ENCODE measurements around the gene TSC2. TPM values are rescaled to one million over a fixed set of nuclear protein-coding genes. Genes with fewer than 3 reads are reported as not detected.

Gene TSC2
- total RNA-seq, 2 experiments from 2014 or later, result 87.9 to 97.4 TPM

GRCh38 chr16:2085669-2086068, 37.9 kb downstream of the TSC2 start:
- H3K27me3 Mint-ChIP-seq (ENCODE audit: low read depth), result no peaks in the 10 kb centered on the region
- CTCF ChIA-PET, result no interaction called here
- no peak overlapping the region for H3K27ac Mint-ChIP-seq
- H3K4me1 Mint-ChIP-seq (ENCODE audit: low read depth), result no peaks in the 10 kb centered on the region
- no peak for ATAC-seq
- H3K9me3 Mint-ChIP-seq (ENCODE audit: insufficient read depth), result no peaks in the 10 kb centered on the region
- H3K4me3 Mint-ChIP-seq, result no peak overlapping the region
- POLR2A ChIA-PET, result interaction anchor here (0.7 to 1.0 kb wide), 2 partner anchors 9 to 24 kb away, joined by 3 read pairs; no protein-coding TSS in a partner anchor
- no peak for DNase-seq
- H3K36me3 Mint-ChIP-seq (ENCODE audit: low read depth), result peaks cover 11% of the 10 kb centered on the region

- peaks cover 11% of the 10 kb centered on the region for H3K36me3 Mint-ChIP-seq (ENCODE audit: low read depth)
- no peaks in the 10 kb centered on the region for H3K27me3 Mint-ChIP-seq (ENCODE audit: low read depth)
- no peaks in the 10 kb centered on the region for H3K4me1 Mint-ChIP-seq (ENCODE audit: low read depth)
- DNase-seq, result no peak
- no peaks in the 10 kb centered on the region for H3K9me3 Mint-ChIP-seq (ENCODE audit: insufficient read depth)
- H3K4me3 Mint-ChIP-seq, result no peak overlapping the region
- ChIA-PET CTCF (no interaction called here), POLR2A (interaction anchor here (0.7 kb wide), 1 partner anchor 25 kb away, joined by 3 read pairs; no protein-coding TSS in a partner anchor)
- H3K27ac Mint-ChIP-seq, result no peak overlapping the region
- no peak for ATAC-seq
Measured at GRCh38 chr16:2086106-2086742, 38.4 kb downstream of the TSC2 start.

- ChIA-PET POLR2A (no interaction called here), CTCF (no interaction called here)
- H3K4me1 Mint-ChIP-seq (ENCODE audit: low read depth), result no peaks in the 10 kb centered on the region
- no peaks in the 10 kb centered on the region for H3K9me3 Mint-ChIP-seq (ENCODE audit: insufficient read depth)
- no peaks in the 10 kb centered on the region for H3K27me3 Mint-ChIP-seq (ENCODE audit: low read depth)
- H3K36me3 Mint-ChIP-seq (ENCODE audit: low read depth), result peaks cover 11% of the 10 kb centered on the region
- ATAC-seq, result no peak
- DNase-seq, result no peak
- no peak overlapping the region for H3K4me3 Mint-ChIP-seq
- H3K27ac Mint-ChIP-seq, result no peak overlapping the region
Measured at GRCh38 chr16:2086812-2087747, 39.3 kb downstream of the TSC2 start.

DNA sequence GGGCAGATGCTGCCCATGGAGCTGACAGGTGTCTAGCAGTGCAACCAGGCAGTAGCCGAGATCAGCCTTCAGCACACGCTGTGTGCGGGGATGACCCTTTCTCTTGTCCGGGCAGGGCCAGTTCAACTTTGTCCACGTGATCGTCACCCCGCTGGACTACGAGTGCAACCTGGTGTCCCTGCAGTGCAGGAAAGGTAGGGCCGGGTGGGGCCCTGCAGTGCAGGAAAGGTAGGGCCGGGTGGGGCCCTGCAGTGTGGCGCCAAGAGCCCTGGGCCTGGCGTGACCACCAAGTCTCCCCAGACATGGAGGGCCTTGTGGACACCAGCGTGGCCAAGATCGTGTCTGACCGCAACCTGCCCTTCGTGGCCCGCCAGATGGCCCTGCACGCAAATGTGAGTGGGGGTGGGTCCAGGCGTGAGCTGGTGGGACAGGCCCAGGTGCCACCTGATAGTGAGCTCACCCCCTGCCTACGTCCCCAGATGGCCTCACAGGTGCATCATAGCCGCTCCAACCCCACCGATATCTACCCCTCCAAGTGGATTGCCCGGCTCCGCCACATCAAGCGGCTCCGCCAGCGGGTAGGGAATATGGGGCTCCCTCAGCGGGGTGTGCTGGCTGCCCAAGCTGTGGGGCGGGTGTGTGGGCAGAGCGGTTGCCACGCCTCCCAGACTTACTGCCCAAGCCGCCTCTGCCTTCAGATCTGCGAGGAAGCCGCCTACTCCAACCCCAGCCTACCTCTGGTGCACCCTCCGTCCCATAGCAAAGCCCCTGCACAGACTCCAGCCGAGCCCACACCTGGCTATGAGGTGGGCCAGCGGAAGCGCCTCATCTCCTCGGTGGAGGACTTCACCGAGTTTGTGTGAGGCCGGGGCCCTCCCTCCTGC, 40.2 kb downstream of the TSC2 start:
- POLR2A ChIA-PET, result no interaction called here
- CTCF ChIA-PET, result no interaction called here
- ATAC-seq, result no peak

DNA sequence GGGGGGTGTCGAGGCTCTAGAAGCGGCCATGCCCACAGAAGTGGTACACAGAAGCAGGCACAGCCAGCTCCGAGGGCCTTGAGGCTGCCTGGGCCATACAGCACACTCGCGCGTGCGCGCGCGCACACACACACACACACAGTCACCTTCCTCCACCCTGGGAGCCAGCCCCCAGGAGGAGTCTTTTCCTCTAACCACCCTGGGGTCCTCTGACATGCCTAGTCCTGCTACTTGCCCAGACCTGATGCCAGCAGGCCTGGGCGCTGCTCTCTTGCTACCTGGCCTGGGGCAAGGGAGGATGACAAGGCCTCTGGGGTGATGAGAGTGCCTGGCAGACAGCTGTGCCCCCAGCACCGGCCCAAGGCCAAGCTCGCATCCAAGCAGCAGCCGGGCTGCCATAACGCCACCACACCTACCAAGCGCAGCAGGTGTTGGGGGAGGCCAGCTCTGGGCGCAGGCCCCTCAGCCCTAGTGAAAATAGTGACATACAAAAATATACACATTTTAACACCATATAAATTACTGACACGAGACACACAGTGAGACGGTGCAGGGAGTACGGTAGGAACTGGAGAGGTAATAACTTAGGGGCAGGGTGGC, 41.1 kb downstream of the TSC2 start:
- DNase-seq (no peak), ATAC-seq (no peak)
- Mint-ChIP-seq H3K36me3 (ENCODE audit: low read depth) (peaks cover 9% of the 10 kb centered on the region), H3K27me3 (ENCODE audit: low read depth) (no peaks in the 10 kb centered on the region), H3K9me3 (ENCODE audit: insufficient read depth) (no peaks in the 10 kb centered on the region), H3K4me3 (no peak overlapping the region), H3K27ac (peak overlapping the region; percentile 20), H3K4me1 (ENCODE audit: low read depth) (no peaks in the 10 kb centered on the region)
- POLR2A ChIA-PET, result no interaction called here
- CTCF ChIA-PET, result no interaction called here

More for the DNA sequence above, 40.2 kb downstream of the TSC2 start:
- no peak overlapping the region for H3K27ac Mint-ChIP-seq
- no peak overlapping the region for H3K4me3 Mint-ChIP-seq
- H3K27me3 Mint-ChIP-seq (ENCODE audit: low read depth), result no peaks in the 10 kb centered on the region
- H3K9me3 Mint-ChIP-seq (ENCODE audit: insufficient read depth), result no peaks in the 10 kb centered on the region
- H3K4me1 Mint-ChIP-seq (ENCODE audit: low read depth), result no peaks in the 10 kb centered on the region
- peaks cover 11% of the 10 kb centered on the region for H3K36me3 Mint-ChIP-seq (ENCODE audit: low read depth)
- no peak for DNase-seq

- H3K36me3 Mint-ChIP-seq (ENCODE audit: low read depth), result peaks cover 9% of the 10 kb centered on the region
- ATAC-seq (no peak), DNase-seq (no peak)
- H3K27ac Mint-ChIP-seq, result no peak overlapping the region
- no peaks in the 10 kb centered on the region for H3K9me3 Mint-ChIP-seq (ENCODE audit: insufficient read depth)
- ChIA-PET CTCF (interaction anchor here (1.4 kb wide), 1 partner anchor 51 kb away, joined by 4 read pairs; no protein-coding TSS in a partner anchor), POLR2A (no interaction called here)
- H3K27me3 Mint-ChIP-seq (ENCODE audit: low read depth), result no peaks in the 10 kb centered on the region
- H3K4me3 Mint-ChIP-seq, result no peak overlapping the region
- H3K4me1 Mint-ChIP-seq (ENCODE audit: low read depth), result no peaks in the 10 kb centered on the region
Measured at GRCh38 chr16:2089706-2090480, 42.1 kb downstream of the TSC2 start.

GRCh38 chr16:2090481-2090776, 42.6 kb downstream of the TSC2 start:
- H3K4me1 Mint-ChIP-seq (ENCODE audit: low read depth), result no peaks in the 10 kb centered on the region
- ATAC-seq (no peak), DNase-seq (no peak)
- H3K36me3 Mint-ChIP-seq (ENCODE audit: low read depth), result peaks cover 9% of the 10 kb centered on the region
- H3K9me3 Mint-ChIP-seq (ENCODE audit: insufficient read depth), result no peaks in the 10 kb centered on the region
- ChIA-PET POLR2A (no interaction called here), CTCF (interaction anchor here (1.4 kb wide), 1 partner anchor 51 kb away, joined by 4 read pairs; no protein-coding TSS in a partner anchor)
- H3K4me3 Mint-ChIP-seq, result no peak overlapping the region
- H3K27ac Mint-ChIP-seq, result no peak overlapping the region
- H3K27me3 Mint-ChIP-seq (ENCODE audit: low read depth), result no peaks in the 10 kb centered on the region

- POLR2A ChIA-PET, result no interaction called here
- Mint-ChIP-seq H3K4me1 (ENCODE audit: low read depth) (no peaks in the 10 kb centered on the region), H3K27ac (no peak overlapping the region), H3K36me3 (ENCODE audit: low read depth) (peaks cover 9% of the 10 kb centered on the region), H3K9me3 (ENCODE audit: insufficient read depth) (no peaks in the 10 kb centered on the region), H3K27me3 (ENCODE audit: low read depth) (no peaks in the 10 kb centered on the region), H3K4me3 (no peak overlapping the region)
- CTCF ChIA-PET, result interaction anchor here (1.4 kb wide), 1 partner anchor 50 kb away, joined by 4 read pairs; no protein-coding TSS in a partner anchor
- ATAC-seq (peak; percentile 38), DNase-seq (no peak)
Measured at GRCh38 chr16:2090777-2091546, 43.2 kb downstream of the TSC2 start.

DNA sequence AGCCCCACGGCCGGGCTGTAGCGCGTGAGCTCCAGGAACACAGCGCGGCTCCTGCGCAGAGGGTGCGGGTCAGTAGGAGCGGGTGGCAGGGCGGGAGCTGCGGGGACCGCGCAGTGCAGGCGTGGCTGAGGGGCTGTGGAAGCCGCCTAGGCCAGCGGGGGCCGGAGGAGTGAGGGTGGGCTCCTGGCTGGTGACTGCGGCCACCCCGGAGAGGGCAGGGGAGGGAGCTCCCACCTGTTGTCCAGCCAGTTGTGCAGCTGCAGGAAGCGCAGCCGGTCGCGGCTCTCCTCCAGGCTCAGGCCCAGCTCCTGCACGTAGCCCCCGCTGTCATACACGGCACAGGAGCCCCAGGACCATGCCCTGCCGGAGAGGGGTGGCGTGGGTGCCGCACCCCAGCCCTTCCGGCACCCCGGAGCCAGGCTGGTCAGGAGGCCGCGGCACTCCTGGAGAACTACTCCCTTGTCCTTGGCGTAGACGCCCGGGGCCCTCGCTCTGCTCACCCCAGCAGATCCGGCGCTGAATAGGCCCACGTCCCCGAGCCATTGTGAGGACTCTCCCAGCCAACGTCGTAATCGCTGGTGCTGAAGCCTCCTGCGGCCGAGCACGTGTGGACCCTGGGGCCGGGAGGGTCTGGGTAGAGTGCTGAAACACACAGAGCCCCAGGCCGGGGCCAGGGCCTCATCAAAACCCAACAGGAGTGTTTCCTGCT, 43.9 kb downstream of the TSC2 start:
- Mint-ChIP-seq H3K9me3 (ENCODE audit: insufficient read depth) (no peaks in the 10 kb centered on the region), H3K4me1 (ENCODE audit: low read depth) (no peaks in the 10 kb centered on the region), H3K27ac (no peak overlapping the region), H3K27me3 (ENCODE audit: low read depth) (no peaks in the 10 kb centered on the region), H3K4me3 (no peak overlapping the region), H3K36me3 (ENCODE audit: low read depth) (peaks cover 9% of the 10 kb centered on the region)
- no peak for ATAC-seq
- CTCF ChIA-PET, result no interaction called here
- no peak for DNase-seq
- POLR2A ChIA-PET, result no interaction called here

GRCh38 chr16:2092256-2092620, 44.5 kb downstream of the TSC2 start:
- H3K36me3 Mint-ChIP-seq (ENCODE audit: low read depth), result peaks cover 9% of the 10 kb centered on the region
- CTCF ChIA-PET, result no interaction called here
- ATAC-seq, result no peak

More at GRCh38 chr16:2092256-2092620, 44.5 kb downstream of the TSC2 start:
- Mint-ChIP-seq H3K27ac (no peak overlapping the region), H3K4me1 (ENCODE audit: low read depth) (no peaks in the 10 kb centered on the region), H3K9me3 (ENCODE audit: insufficient read depth) (no peaks in the 10 kb centered on the region), H3K4me3 (no peak overlapping the region), H3K27me3 (ENCODE audit: low read depth) (no peaks in the 10 kb centered on the region)
- DNase-seq, result no peak
- POLR2A ChIA-PET, result no interaction called here
